GM23338 (cell line): Measurements from ENCODE around the gene DIRAS3. TPM values are rescaled to one million over a fixed set of nuclear protein-coding genes. Genes with fewer than 3 reads are reported as not detected.

Experiments
- ATAC-seq: fragments of 200-7000 bp; cut with Tn5 transposase; 3 replicates; pipeline ENCODE4 v1.9.1; 2020
- DNase-seq: peaks from one replicate; pipeline ENCODE4 v3.0.0-alpha.2; 2015; ENCODE audit warnings: low spot score
- H2AFZ ChIP-seq: fragments of 200-600 bp; sonication (generic); 2 replicates; pipeline ENCODE4 v1.8.0; 2016; ENCODE audit warnings: antibody characterized with exemption, mild to moderate bottlenecking, moderate library complexity
- H3F3A ChIP-seq: fragments of 200-600 bp; sonication (generic); replicated peaks from 2 replicates; pipeline ENCODE4 v1.8.0; 2017; ENCODE audit warnings: antibody characterized with exemption, mixed run types, low read depth
- H3K27ac ChIP-seq: fragments of 200-600 bp; sonication (generic); 2 replicates; pipeline ENCODE4 v1.6.1; 2016; ENCODE audit warnings: low read depth
- H3K27me3 ChIP-seq: fragments of 200-600 bp; sonication (generic); 2 replicates; pipeline ENCODE4 v1.8.0; 2016; ENCODE audit warnings: mild to moderate bottlenecking, mixed run types, moderate library complexity; ENCODE audit not compliant: insufficient read depth
- H3K36me3 ChIP-seq: fragments of 200-600 bp; sonication (generic); 2 replicates; pipeline ENCODE4 v1.8.0; 2016; ENCODE audit warnings: mild to moderate bottlenecking; ENCODE audit not compliant: insufficient read depth
- H3K4me1 ChIP-seq: fragments of 200-600 bp; sonication (generic); 2 replicates; pipeline ENCODE4 v1.8.0; 2016; ENCODE audit warnings: mild to moderate bottlenecking, moderate library complexity; ENCODE audit not compliant: insufficient read depth
- H3K4me2 ChIP-seq: fragments of 200-600 bp; sonication (generic); 2 replicates; pipeline ENCODE4 v1.7.1; 2017; ENCODE audit warnings: mixed run types
- H3K4me3 ChIP-seq: fragments of 200-600 bp; sonication (generic); 2 replicates; pipeline ENCODE4 v1.6.1; 2016; ENCODE audit warnings: mixed run types
- H3K79me2 ChIP-seq: fragments of 200-600 bp; sonication (generic); replicated peaks from 2 replicates; pipeline ENCODE4 v1.8.0; 2017; ENCODE audit warnings: mild to moderate bottlenecking; ENCODE audit not compliant: insufficient read depth
- H3K9me2 ChIP-seq: fragments of 200-600 bp; sonication (generic); 2 replicates; pipeline ENCODE4 v1.8.0; 2017; ENCODE audit not compliant: insufficient read depth
- H4K20me1 ChIP-seq: fragments of 200-600 bp; sonication (generic); replicated peaks from 2 replicates; pipeline ENCODE4 v1.8.0; 2017; ENCODE audit warnings: mild to moderate bottlenecking; ENCODE audit not compliant: insufficient read depth
- H3K27ac Mint-ChIP-seq: 2 replicates; pipeline ENCODE4 v1.8.0; 2020; ENCODE audit warnings: inconsistent platforms, mild to moderate bottlenecking, moderate library complexity, mixed read lengths
- H3K27me3 Mint-ChIP-seq: 3 replicates; pipeline ENCODE4 v1.8.0; 2022; ENCODE audit warnings: low read depth, mild to moderate bottlenecking, moderate library complexity, mixed read lengths, inconsistent platforms; ENCODE audit not compliant: insufficient read depth, poor library complexity
- H3K36me3 Mint-ChIP-seq: 3 replicates; pipeline ENCODE4 v1.8.0; 2021; ENCODE audit warnings: low read depth, mild to moderate bottlenecking, inconsistent platforms, moderate library complexity, mixed read lengths
- H3K4me1 Mint-ChIP-seq: 3 replicates; pipeline ENCODE4 v1.8.0; 2020; ENCODE audit warnings: mild to moderate bottlenecking, inconsistent platforms, mixed read lengths
- H3K4me3 Mint-ChIP-seq: 3 replicates; pipeline ENCODE4 v1.8.0; 2021; ENCODE audit warnings: moderate library complexity, mild to moderate bottlenecking, inconsistent platforms, mixed read lengths
- H3K9me3 Mint-ChIP-seq: 3 replicates; pipeline ENCODE4 v1.8.0; 2020; ENCODE audit warnings: moderate library complexity, mild to moderate bottlenecking, inconsistent platforms, mixed read lengths
- CREB1 ChIP-seq: fragments of 250-450 bp; sonication (Bioruptor Pico); IDR thresholded peaks from 2 replicates; pipeline ENCODE4 v1.5.0; 2020; ENCODE audit warnings: low read depth, mild to moderate bottlenecking, moderate library complexity
- CTCF ChIP-seq, 2 experiments: fragments of 200-600 bp in 1 of 2; sonication (generic) in 1 of 2; conservative IDR thresholded peaks; 2 replicates each; pipeline versions ENCODE4 v1.5.1 to v1.6.1; 2016 to 2017; ENCODE audit warnings: antibody characterized with exemption in 2 of 2, low read depth in 2 of 2, mild to moderate bottlenecking in 2 of 2, moderate library complexity in 1 of 2
- EZH2 ChIP-seq: fragments of 200-600 bp; sonication (generic); IDR thresholded peaks from one replicate; pipeline ENCODE4 v1.8.0; 2017; ENCODE audit warnings: antibody characterized with exemption, mild to moderate bottlenecking, low read depth; ENCODE audit not compliant: unreplicated experiment
- EZH2phosphoT487 ChIP-seq: fragments of 200-600 bp; sonication (generic); IDR thresholded peaks from one replicate; pipeline ENCODE4 v1.8.1; 2018; ENCODE audit warnings: antibody characterized with exemption; ENCODE audit not compliant: unreplicated experiment
- JUNB ChIP-seq: IDR thresholded peaks from one replicate; pipeline ENCODE4 v1.6.1; 2016; ENCODE audit warnings: antibody characterized with exemption; ENCODE audit not compliant: unreplicated experiment
- NANOG ChIP-seq: IDR thresholded peaks from 2 replicates; pipeline ENCODE4 v1.6.1; 2016; ENCODE audit warnings: antibody characterized with exemption, borderline replicate concordance
- POLR2AphosphoS5 ChIP-seq: IDR thresholded peaks from 2 replicates; pipeline ENCODE4 v1.6.1; 2016; ENCODE audit warnings: antibody characterized with exemption, low read depth
- STAT1 ChIP-seq: IDR thresholded peaks from one replicate; pipeline ENCODE4 v1.6.1; 2016; ENCODE audit warnings: antibody characterized with exemption; ENCODE audit not compliant: unreplicated experiment
- ZNF114 ChIP-seq: fragments of 250-450 bp; sonication (Bioruptor Pico); IDR thresholded peaks from 2 replicates; pipeline ENCODE4 v1.5.0; 2020; ENCODE audit warnings: mild to moderate bottlenecking, moderate library complexity
- ZNF331 ChIP-seq: fragments of 250-450 bp; sonication (Bioruptor Pico); IDR thresholded peaks from 2 replicates; pipeline ENCODE4 v1.5.0; 2020; ENCODE audit warnings: low read depth, mild to moderate bottlenecking, moderate library complexity
- polyA plus RNA-seq: library from polyadenylated mRNA; unstranded; fragments of >200 nt; fragmentation: Nextera tagmentation; extraction: Ambion mirVana; gene quantifications from 2 replicates; pipeline ENCODE4 v1.2.1, GENCODE V29; 2016
- total RNA-seq: library from RNA; depleted of rRNA; stranded (reverse); fragments of >200 nt; shearing (Covaris generic); gene quantifications from 2 replicates; pipeline ENCODE4 v1.2.3, GENCODE V29; 2014
- TF ChIP-seq, protein P1 (sequence below): IDR thresholded peaks from one replicate; pipeline ENCODE4 v1.6.1; 2018; ENCODE audit warnings: antibody characterized with exemption; ENCODE audit not compliant: unreplicated experiment
- TF ChIP-seq, protein P2 (sequence below): fragments of 250-450 bp; sonication (Bioruptor Pico); IDR thresholded peaks from 2 replicates; pipeline ENCODE4 v1.5.0; 2020; ENCODE audit warnings: mild to moderate bottlenecking, moderate library complexity
- TF ChIP-seq, protein P3 (sequence below): IDR thresholded peaks from 2 replicates; pipeline ENCODE4 v1.6.1; 2016; ENCODE audit warnings: antibody characterized with exemption

Gene DIRAS3
- total and polyA plus RNA-seq, 2 experiments from 2014 or later: 0.21 to 0.40 TPM

GRCh38 chr1:68057050-68057449 is 6.6 kb upstream of the DIRAS3 start:
- H3F3A ChIP-seq: no peaks in the 10 kb centered on the region
- no peak for DNase-seq
- H4K20me1 ChIP-seq: no peaks in the 10 kb centered on the region
- no peaks in the 10 kb centered on the region for H3K9me2 ChIP-seq
- Mint-ChIP-seq H3K4me3 (no peak overlapping the region), H3K27me3 (peaks cover 4% of the 10 kb centered on the region), H3K36me3 (no peaks in the 10 kb centered on the region; the same call in 2 of the 3 replicates), H3K4me1 (peaks cover 8% of the 10 kb centered on the region), H3K9me3 (peaks cover 5% of the 10 kb centered on the region), H3K27ac (no peak overlapping the region)
- H3K4me3 ChIP-seq: no peak overlapping the region
- ATAC-seq: no peak
- H3K27ac ChIP-seq: no peak overlapping the region
- no peaks in the 10 kb centered on the region for H3K79me2 ChIP-seq
- no peak overlapping the region for H2AFZ ChIP-seq
- TF ChIP-seq NANOG (no peak), EZH2 (no peak), EZH2phosphoT487 (no peak), CTCF (conservative IDR thresholded peaks at IDR 0.05; ENCODE audit: low read depth in 2 of 2) (no peak), CREB1 (CRISPR knock-in tag) (no peak), STAT1 (no peak), JUNB (no peak), POLR2AphosphoS5 (no peak), ZNF331 (CRISPR knock-in tag) (no peak), ZNF114 (CRISPR knock-in tag) (no peak)
- TF ChIP-seq, protein P1, sequence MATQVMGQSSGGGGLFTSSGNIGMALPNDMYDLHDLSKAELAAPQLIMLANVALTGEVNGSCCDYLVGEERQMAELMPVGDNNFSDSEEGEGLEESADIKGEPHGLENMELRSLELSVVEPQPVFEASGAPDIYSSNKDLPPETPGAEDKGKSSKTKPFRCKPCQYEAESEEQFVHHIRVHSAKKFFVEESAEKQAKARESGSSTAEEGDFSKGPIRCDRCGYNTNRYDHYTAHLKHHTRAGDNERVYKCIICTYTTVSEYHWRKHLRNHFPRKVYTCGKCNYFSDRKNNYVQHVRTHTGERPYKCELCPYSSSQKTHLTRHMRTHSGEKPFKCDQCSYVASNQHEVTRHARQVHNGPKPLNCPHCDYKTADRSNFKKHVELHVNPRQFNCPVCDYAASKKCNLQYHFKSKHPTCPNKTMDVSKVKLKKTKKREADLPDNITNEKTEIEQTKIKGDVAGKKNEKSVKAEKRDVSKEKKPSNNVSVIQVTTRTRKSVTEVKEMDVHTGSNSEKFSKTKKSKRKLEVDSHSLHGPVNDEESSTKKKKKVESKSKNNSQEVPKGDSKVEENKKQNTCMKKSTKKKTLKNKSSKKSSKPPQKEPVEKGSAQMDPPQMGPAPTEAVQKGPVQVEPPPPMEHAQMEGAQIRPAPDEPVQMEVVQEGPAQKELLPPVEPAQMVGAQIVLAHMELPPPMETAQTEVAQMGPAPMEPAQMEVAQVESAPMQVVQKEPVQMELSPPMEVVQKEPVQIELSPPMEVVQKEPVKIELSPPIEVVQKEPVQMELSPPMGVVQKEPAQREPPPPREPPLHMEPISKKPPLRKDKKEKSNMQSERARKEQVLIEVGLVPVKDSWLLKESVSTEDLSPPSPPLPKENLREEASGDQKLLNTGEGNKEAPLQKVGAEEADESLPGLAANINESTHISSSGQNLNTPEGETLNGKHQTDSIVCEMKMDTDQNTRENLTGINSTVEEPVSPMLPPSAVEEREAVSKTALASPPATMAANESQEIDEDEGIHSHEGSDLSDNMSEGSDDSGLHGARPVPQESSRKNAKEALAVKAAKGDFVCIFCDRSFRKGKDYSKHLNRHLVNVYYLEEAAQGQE: no peak
- TF ChIP-seq, protein P2, sequence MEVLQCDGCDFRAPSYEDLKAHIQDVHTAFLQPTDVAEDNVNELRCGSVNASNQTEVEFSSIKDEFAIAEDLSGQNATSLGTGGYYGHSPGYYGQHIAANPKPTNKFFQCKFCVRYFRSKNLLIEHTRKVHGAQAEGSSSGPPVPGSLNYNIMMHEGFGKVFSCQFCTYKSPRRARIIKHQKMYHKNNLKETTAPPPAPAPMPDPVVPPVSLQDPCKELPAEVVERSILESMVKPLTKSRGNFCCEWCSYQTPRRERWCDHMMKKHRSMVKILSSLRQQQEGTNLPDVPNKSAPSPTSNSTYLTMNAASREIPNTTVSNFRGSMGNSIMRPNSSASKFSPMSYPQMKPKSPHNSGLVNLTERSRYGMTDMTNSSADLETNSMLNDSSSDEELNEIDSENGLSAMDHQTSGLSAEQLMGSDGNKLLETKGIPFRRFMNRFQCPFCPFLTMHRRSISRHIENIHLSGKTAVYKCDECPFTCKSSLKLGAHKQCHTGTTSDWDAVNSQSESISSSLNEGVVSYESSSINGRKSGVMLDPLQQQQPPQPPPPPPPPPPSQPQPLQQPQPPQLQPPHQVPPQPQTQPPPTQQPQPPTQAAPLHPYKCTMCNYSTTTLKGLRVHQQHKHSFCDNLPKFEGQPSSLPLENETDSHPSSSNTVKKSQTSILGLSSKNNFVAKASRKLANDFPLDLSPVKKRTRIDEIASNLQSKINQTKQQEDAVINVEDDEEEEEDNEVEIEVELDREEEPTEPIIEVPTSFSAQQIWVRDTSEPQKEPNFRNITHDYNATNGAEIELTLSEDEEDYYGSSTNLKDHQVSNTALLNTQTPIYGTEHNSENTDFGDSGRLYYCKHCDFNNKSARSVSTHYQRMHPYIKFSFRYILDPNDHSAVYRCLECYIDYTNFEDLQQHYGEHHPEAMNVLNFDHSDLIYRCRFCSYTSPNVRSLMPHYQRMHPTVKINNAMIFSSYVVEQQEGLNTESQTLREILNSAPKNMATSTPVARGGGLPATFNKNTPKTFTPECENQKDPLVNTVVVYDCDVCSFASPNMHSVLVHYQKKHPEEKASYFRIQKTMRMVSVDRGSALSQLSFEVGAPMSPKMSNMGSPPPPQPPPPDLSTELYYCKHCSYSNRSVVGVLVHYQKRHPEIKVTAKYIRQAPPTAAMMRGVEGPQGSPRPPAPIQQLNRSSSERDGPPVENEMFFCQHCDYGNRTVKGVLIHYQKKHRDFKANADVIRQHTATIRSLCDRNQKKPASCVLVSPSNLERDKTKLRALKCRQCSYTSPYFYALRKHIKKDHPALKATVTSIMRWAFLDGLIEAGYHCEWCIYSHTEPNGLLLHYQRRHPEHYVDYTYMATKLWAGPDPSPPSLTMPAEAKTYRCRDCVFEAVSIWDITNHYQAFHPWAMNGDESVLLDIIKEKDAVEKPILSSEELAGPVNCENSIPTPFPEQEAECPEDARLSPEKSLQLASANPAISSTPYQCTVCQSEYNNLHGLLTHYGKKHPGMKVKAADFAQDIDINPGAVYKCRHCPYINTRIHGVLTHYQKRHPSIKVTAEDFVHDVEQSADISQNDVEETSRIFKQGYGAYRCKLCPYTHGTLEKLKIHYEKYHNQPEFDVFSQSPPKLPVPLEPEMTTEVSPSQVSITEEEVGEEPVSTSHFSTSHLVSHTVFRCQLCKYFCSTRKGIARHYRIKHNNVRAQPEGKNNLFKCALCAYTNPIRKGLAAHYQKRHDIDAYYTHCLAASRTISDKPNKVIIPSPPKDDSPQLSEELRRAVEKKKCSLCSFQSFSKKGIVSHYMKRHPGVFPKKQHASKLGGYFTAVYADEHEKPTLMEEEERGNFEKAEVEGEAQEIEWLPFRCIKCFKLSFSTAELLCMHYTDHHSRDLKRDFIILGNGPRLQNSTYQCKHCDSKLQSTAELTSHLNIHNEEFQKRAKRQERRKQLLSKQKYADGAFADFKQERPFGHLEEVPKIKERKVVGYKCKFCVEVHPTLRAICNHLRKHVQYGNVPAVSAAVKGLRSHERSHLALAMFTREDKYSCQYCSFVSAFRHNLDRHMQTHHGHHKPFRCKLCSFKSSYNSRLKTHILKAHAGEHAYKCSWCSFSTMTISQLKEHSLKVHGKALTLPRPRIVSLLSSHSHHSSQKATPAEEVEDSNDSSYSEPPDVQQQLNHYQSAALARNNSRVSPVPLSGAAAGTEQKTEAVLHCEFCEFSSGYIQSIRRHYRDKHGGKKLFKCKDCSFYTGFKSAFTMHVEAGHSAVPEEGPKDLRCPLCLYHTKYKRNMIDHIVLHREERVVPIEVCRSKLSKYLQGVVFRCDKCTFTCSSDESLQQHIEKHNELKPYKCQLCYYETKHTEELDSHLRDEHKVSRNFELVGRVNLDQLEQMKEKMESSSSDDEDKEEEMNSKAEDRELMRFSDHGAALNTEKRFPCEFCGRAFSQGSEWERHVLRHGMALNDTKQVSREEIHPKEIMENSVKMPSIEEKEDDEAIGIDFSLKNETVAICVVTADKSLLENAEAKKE (CRISPR knock-in tag): no peak
- TF ChIP-seq, protein P3, sequence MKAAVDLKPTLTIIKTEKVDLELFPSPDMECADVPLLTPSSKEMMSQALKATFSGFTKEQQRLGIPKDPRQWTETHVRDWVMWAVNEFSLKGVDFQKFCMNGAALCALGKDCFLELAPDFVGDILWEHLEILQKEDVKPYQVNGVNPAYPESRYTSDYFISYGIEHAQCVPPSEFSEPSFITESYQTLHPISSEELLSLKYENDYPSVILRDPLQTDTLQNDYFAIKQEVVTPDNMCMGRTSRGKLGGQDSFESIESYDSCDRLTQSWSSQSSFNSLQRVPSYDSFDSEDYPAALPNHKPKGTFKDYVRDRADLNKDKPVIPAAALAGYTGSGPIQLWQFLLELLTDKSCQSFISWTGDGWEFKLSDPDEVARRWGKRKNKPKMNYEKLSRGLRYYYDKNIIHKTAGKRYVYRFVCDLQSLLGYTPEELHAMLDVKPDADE: no peak
- peaks cover 19% of the 10 kb centered on the region for H3K4me1 ChIP-seq
- H3K36me3 ChIP-seq: no peaks in the 10 kb centered on the region
- H3K27me3 ChIP-seq: peaks cover 9% of the 10 kb centered on the region; the same call in 1 of the 2 replicates
- H3K4me2 ChIP-seq: no peak overlapping the region
